HepG2 (cell line): ENCODE results near the gene ASXL1. TPM values are rescaled to one million over a fixed set of nuclear protein-coding genes. Genes with fewer than 3 reads are reported as not detected.

Experiments
- ARID5B ChIP-seq: IDR thresholded peaks from 2 replicates; pipeline ENCODE4 v1.4.0; 2020; ENCODE audit warnings: mild to moderate bottlenecking, missing genetic modification reagents
- CAMTA2 ChIP-seq: sonication (generic); formaldehyde crosslinking; IDR thresholded peaks from 2 replicates; pipeline ENCODE4 v1.4.0; 2020; ENCODE audit warnings: mild to moderate bottlenecking, missing genetic modification reagents, borderline replicate concordance
- CHCHD3 ChIP-seq: sonication (generic); formaldehyde crosslinking; IDR thresholded peaks from 2 replicates; pipeline ENCODE4 v1.8.0; 2022; ENCODE audit warnings: mild to moderate bottlenecking, missing genetic modification reagents, moderate library complexity
- ELF1 ChIP-seq: sonication (generic); formaldehyde crosslinking; IDR thresholded peaks from 2 replicates; pipeline ENCODE4 v1.4.0; 2020; ENCODE audit warnings: missing genetic modification reagents
- ETV5 ChIP-seq: IDR thresholded peaks from 2 replicates; pipeline ENCODE4 v1.6.1; 2018; ENCODE audit warnings: missing biosample characterization, missing genetic modification reagents, inconsistent platforms, borderline replicate concordance
- HOMEZ ChIP-seq: IDR thresholded peaks from 2 replicates; pipeline ENCODE4 v1.6.1; 2016; ENCODE audit warnings: low read depth
- NKX3-1 ChIP-seq: sonication (generic); formaldehyde crosslinking; IDR thresholded peaks from 2 replicates; pipeline ENCODE4 v1.5.0; 2020; ENCODE audit warnings: missing genetic modification reagents
- PRPF4 ChIP-seq: fragments of 200-400 bp; formaldehyde crosslinking; IDR thresholded peaks from 2 replicates; pipeline ENCODE4 v1.6.1; 2016; ENCODE audit warnings: low read length, low read depth; ENCODE audit not compliant: poor library complexity, severe bottlenecking
- SMAD3 ChIP-seq: sonication (generic); formaldehyde crosslinking; IDR thresholded peaks from 2 replicates; pipeline ENCODE4 v1.4.0; 2020; ENCODE audit warnings: missing genetic modification reagents
- SRF ChIP-seq: IDR thresholded peaks from 2 replicates; pipeline ENCODE4 v1.6.1; 2011; ENCODE audit warnings: mild to moderate bottlenecking, low read depth, low read length, moderate library complexity
- TRIM24 ChIP-seq: sonication (generic); formaldehyde crosslinking; IDR thresholded peaks from 2 replicates; pipeline ENCODE4 v1.8.0; 2022; ENCODE audit warnings: mild to moderate bottlenecking, missing genetic modification reagents
- ZNF619 ChIP-seq: sonication (generic); formaldehyde crosslinking; IDR thresholded peaks from 2 replicates; pipeline ENCODE4 v1.4.0; 2020; ENCODE audit warnings: mild to moderate bottlenecking, missing genetic modification reagents
- ZNF672 ChIP-seq: sonication (generic); formaldehyde crosslinking; IDR thresholded peaks from 2 replicates; pipeline ENCODE4 v1.8.1; 2022; ENCODE audit warnings: missing genetic modification reagents
- ZNF768 ChIP-seq: sonication (generic); formaldehyde crosslinking; IDR thresholded peaks from 2 replicates; pipeline ENCODE4 v1.4.0; 2020; ENCODE audit warnings: missing genetic modification reagents
- ZNF782 ChIP-seq: sonication (generic); formaldehyde crosslinking; IDR thresholded peaks from 2 replicates; pipeline ENCODE4 v1.4.0; 2020; ENCODE audit warnings: missing genetic modification reagents, mild to moderate bottlenecking, borderline replicate concordance
- polyA plus RNA-seq, 8 experiments: library from polyadenylated mRNA; depleted of rRNA in 3 of 8; stranded (reverse) in 7 of 8; unstranded in 1 of 8; fragments of >200 nt; fragmentation: Illumina TruSeq in 4 of 8; extraction: Trizol in 4 of 8; gene quantifications; 2 replicates each; pipeline versions ENCODE4 v1.2.1 to v1.2.3, GENCODE V29; 2011 to 2016; ENCODE audit warnings: low read depth in 4 of 8, missing spikeins in 1 of 8, mixed read lengths in 1 of 8; ENCODE audit not compliant: insufficient read depth in 1 of 8
- total RNA-seq, 5 experiments: library from RNA; depleted of rRNA; stranded (reverse); fragments of >200 nt; fragmentation: Illumina TruSeq; extraction: Trizol; gene quantifications; 2 replicates each; pipeline ENCODE4 v1.2.3, GENCODE V29; 2016; ENCODE audit warnings: low read depth in 1 of 5
- TF ChIP-seq, protein P1 (sequence below): sonication (generic); formaldehyde crosslinking; IDR thresholded peaks from 2 replicates; pipeline ENCODE4 v1.4.0; 2020; ENCODE audit warnings: missing genetic modification reagents
- TF ChIP-seq, protein P2 (sequence below): sonication (generic); formaldehyde crosslinking; IDR thresholded peaks from 2 replicates; pipeline ENCODE4 v1.4.0; 2020; ENCODE audit warnings: missing genetic modification reagents, mild to moderate bottlenecking, borderline replicate concordance

Gene ASXL1
- total and polyA plus RNA-seq, 2 of the 13 experiments (the other 11 are each of a cell fraction or from before 2014, with no cell fraction given) = 62.1 to 74.8 TPM

- TF ChIP-seq, protein P1, sequence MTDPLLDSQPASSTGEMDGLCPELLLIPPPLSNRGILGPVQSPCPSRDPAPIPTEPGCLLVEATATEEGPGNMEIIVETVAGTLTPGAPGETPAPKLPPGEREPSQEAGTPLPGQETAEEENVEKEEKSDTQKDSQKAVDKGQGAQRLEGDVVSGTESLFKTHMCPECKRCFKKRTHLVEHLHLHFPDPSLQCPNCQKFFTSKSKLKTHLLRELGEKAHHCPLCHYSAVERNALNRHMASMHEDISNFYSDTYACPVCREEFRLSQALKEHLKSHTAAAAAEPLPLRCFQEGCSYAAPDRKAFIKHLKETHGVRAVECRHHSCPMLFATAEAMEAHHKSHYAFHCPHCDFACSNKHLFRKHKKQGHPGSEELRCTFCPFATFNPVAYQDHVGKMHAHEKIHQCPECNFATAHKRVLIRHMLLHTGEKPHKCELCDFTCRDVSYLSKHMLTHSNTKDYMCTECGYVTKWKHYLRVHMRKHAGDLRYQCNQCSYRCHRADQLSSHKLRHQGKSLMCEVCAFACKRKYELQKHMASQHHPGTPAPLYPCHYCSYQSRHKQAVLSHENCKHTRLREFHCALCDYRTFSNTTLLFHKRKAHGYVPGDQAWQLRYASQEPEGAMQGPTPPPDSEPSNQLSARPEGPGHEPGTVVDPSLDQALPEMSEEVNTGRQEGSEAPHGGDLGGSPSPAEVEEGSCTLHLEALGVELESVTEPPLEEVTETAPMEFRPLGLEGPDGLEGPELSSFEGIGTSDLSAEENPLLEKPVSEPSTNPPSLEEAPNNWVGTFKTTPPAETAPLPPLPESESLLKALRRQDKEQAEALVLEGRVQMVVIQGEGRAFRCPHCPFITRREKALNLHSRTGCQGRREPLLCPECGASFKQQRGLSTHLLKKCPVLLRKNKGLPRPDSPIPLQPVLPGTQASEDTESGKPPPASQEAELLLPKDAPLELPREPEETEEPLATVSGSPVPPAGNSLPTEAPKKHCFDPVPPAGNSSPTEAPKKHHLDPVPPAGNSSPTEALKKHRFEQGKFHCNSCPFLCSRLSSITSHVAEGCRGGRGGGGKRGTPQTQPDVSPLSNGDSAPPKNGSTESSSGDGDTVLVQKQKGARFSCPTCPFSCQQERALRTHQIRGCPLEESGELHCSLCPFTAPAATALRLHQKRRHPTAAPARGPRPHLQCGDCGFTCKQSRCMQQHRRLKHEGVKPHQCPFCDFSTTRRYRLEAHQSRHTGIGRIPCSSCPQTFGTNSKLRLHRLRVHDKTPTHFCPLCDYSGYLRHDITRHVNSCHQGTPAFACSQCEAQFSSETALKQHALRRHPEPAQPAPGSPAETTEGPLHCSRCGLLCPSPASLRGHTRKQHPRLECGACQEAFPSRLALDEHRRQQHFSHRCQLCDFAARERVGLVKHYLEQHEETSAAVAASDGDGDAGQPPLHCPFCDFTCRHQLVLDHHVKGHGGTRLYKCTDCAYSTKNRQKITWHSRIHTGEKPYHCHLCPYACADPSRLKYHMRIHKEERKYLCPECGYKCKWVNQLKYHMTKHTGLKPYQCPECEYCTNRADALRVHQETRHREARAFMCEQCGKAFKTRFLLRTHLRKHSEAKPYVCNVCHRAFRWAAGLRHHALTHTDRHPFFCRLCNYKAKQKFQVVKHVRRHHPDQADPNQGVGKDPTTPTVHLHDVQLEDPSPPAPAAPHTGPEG (CRISPR knock-in tag) = no peak
- no peak for TF ChIP-seq ETV5
- no peak for TF ChIP-seq ZNF782 (CRISPR knock-in tag)
- no peak for TF ChIP-seq SMAD3 (CRISPR knock-in tag)
- TF ChIP-seq ZNF768 (CRISPR knock-in tag) = no peak
- TF ChIP-seq TRIM24 (CRISPR knock-in tag) = no peak
- TF ChIP-seq SRF = no peak
- TF ChIP-seq ZNF672 (CRISPR knock-in tag) = no peak
- no peak for TF ChIP-seq ELF1 (CRISPR knock-in tag)
- no peak for TF ChIP-seq PRPF4
- TF ChIP-seq NKX3-1 (CRISPR knock-in tag) = no peak
- TF ChIP-seq ARID5B (CRISPR knock-in tag) = no peak
- TF ChIP-seq CAMTA2 (CRISPR knock-in tag) = no peak
- TF ChIP-seq CHCHD3 (CRISPR knock-in tag) = no peak
- TF ChIP-seq ZNF619 (CRISPR knock-in tag) = 0 out of 2 replicates have a peak, but pooled peaks have one; percentile 56
- TF ChIP-seq, protein P2, sequence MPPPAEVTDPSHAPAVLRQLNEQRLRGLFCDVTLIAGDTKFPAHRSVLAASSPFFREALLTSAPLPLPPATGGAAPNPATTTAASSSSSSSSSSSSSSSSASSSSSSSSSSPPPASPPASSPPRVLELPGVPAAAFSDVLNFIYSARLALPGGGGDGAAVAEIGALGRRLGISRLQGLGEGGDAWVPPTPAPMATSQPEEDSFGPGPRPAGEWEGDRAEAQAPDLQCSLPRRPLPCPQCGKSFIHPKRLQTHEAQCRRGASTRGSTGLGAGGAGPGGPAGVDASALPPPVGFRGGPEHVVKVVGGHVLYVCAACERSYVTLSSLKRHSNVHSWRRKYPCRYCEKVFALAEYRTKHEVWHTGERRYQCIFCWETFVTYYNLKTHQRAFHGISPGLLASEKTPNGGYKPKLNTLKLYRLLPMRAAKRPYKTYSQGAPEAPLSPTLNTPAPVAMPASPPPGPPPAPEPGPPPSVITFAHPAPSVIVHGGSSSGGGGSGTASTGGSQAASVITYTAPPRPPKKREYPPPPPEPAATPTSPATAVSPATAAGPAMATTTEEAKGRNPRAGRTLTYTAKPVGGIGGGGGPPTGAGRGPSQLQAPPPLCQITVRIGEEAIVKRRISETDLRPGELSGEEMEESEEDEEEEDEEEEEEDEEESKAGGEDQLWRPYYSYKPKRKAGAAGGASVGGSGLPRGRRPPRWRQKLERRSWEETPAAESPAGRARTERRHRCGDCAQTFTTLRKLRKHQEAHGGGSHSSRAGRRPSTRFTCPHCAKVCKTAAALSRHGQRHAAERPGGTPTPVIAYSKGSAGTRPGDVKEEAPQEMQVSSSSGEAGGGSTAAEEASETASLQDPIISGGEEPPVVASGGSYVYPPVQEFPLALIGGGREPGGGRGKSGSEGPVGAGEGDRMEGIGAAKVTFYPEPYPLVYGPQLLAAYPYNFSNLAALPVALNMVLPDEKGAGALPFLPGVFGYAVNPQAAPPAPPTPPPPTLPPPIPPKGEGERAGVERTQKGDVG = no peak
- no peak for TF ChIP-seq HOMEZ (CRISPR knock-in tag)
These were observed 82.6 kb downstream of the ASXL1 start (continued) for GRCh38 chr20:32440758-32441078.
